Measurements from ENCODE around the gene MTHFD2L.
A peak's percentile ranks its signal among the peaks of the same experiment; 100 is the strongest.

Gene MTHFD2L

GRCh38 chr4:74110670-74111069 is 47.2 kb upstream of the MTHFD2L start:
- Histone ChIP-seq H3K27ac (ENCODE audit: poor library complexity, severe bottlenecking) (peak overlapping the region; percentile 100), H3K9me3 (ENCODE audit: severe bottlenecking) (no peaks in the 10 kb centered on the region), H3K4me3 (ENCODE audit: severe bottlenecking) (no peak overlapping the region), H3K36me3 (ENCODE audit: low read depth) (no peaks in the 10 kb centered on the region), H3K27me3 (ENCODE audit: insufficient read depth, poor library complexity, severe bottlenecking) (no peaks in the 10 kb centered on the region), H3K4me1 (ENCODE audit: insufficient read depth, poor library complexity, severe bottlenecking) (peaks cover 81% of the 10 kb centered on the region)
- no peak for TF ChIP-seq CTCF (IDR thresholded peaks at IDR 0.05; ENCODE audit: poor library complexity, severe bottlenecking)
- DNase-seq (ENCODE audit: low spot score) (no peak), ATAC-seq (ENCODE audit: low read depth) (no peak)

- Histone ChIP-seq H3K9me3 (ENCODE audit: severe bottlenecking) (no peaks in the 10 kb centered on the region), H3K27ac (ENCODE audit: poor library complexity, severe bottlenecking) (peak overlapping the region; percentile 100)
Observed at GRCh38 chr4:74111306-74111975, 46.5 kb upstream of the MTHFD2L start.

GRCh38 chr4:74111990-74112389 is 45.9 kb upstream of the MTHFD2L start:
- DNase-seq (ENCODE audit: low spot score): peak; percentile 55

More at GRCh38 chr4:74111306-74111975, 46.5 kb upstream of the MTHFD2L start:
- Histone ChIP-seq H3K36me3 (ENCODE audit: low read depth) (0 out of 2 replicates have a peak, but pooled peaks cover 3% of the 10 kb centered on the region), H3K27me3 (ENCODE audit: insufficient read depth, poor library complexity, severe bottlenecking) (no peaks in the 10 kb centered on the region), H3K4me1 (ENCODE audit: insufficient read depth, poor library complexity, severe bottlenecking) (peaks cover 89% of the 10 kb centered on the region), H3K4me3 (ENCODE audit: severe bottlenecking) (no peak overlapping the region)
- TF ChIP-seq CTCF (IDR thresholded peaks at IDR 0.05; ENCODE audit: poor library complexity, severe bottlenecking): no peak
- DNase-seq (ENCODE audit: low spot score) (no peak), ATAC-seq (ENCODE audit: low read depth) (no peak)

GRCh38 chr4:74112399-74113105 is 45.4 kb upstream of the MTHFD2L start:
- no peaks in the 10 kb centered on the region for H3K9me3 ChIP-seq (ENCODE audit: severe bottlenecking)
- DNase-seq (ENCODE audit: low spot score) (no peak), ATAC-seq (ENCODE audit: low read depth) (no peak)
- no peak for TF ChIP-seq CTCF (IDR thresholded peaks at IDR 0.05; ENCODE audit: poor library complexity, severe bottlenecking)
- no peak overlapping the region for H3K4me3 ChIP-seq (ENCODE audit: severe bottlenecking)
- no peaks in the 10 kb centered on the region for H3K27me3 ChIP-seq (ENCODE audit: insufficient read depth, poor library complexity, severe bottlenecking)
- H3K36me3 ChIP-seq (ENCODE audit: low read depth): 0 out of 2 replicates have a peak, but pooled peaks cover 7% of the 10 kb centered on the region
- H3K27ac ChIP-seq (ENCODE audit: poor library complexity, severe bottlenecking): peak overlapping the region; percentile 100
- peaks cover 98% of the 10 kb centered on the region for H3K4me1 ChIP-seq (ENCODE audit: insufficient read depth, poor library complexity, severe bottlenecking)

More at GRCh38 chr4:74111990-74112389, 45.9 kb upstream of the MTHFD2L start:
- H3K36me3 ChIP-seq (ENCODE audit: low read depth): 0 out of 2 replicates have a peak, but pooled peaks cover 7% of the 10 kb centered on the region
- no peak overlapping the region for H3K4me3 ChIP-seq (ENCODE audit: severe bottlenecking)
- H3K27ac ChIP-seq (ENCODE audit: poor library complexity, severe bottlenecking): peak overlapping the region; percentile 100
- no peak for TF ChIP-seq CTCF (IDR thresholded peaks at IDR 0.05; ENCODE audit: poor library complexity, severe bottlenecking)
- no peaks in the 10 kb centered on the region for H3K9me3 ChIP-seq (ENCODE audit: severe bottlenecking)
- ATAC-seq (ENCODE audit: low read depth): peak; percentile 2; the same call in 1 of the 3 replicates
- peaks cover 94% of the 10 kb centered on the region for H3K4me1 ChIP-seq (ENCODE audit: insufficient read depth, poor library complexity, severe bottlenecking)
- no peaks in the 10 kb centered on the region for H3K27me3 ChIP-seq (ENCODE audit: insufficient read depth, poor library complexity, severe bottlenecking)
